ENCODE measurements around the gene RYR2. TPM values are rescaled to one million over a fixed set of nuclear protein-coding genes. Genes with fewer than 3 reads are reported as not detected.

RYR2 gene
- total and polyA plus RNA-seq, 9 of the 15 experiments (the other 6 are each of a cell fraction or from before 2014, with no cell fraction given), result 0.03 to 0.42 (median 0.14) TPM

DNA sequence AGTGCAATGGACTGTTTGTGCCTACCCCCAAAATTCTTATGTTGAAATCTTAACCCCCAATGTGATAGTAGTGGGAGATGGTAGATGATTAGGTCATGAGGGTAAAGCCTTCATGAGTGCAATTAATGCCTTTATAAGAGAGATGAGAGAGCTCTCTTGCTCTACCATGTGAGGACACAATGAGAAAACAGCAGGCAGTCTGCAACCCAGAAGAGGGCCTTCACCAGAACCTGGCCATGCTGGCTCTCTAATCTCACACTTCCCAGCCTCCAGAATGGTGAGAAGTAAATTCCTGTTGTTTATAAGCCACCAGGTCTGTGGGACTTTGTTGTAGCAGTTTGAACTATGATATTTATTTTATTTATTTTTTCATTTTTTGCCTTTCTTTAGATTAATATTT lies 21.0 kb downstream of the RYR2 start (continued):
- TF ChIP-seq, protein P1, sequence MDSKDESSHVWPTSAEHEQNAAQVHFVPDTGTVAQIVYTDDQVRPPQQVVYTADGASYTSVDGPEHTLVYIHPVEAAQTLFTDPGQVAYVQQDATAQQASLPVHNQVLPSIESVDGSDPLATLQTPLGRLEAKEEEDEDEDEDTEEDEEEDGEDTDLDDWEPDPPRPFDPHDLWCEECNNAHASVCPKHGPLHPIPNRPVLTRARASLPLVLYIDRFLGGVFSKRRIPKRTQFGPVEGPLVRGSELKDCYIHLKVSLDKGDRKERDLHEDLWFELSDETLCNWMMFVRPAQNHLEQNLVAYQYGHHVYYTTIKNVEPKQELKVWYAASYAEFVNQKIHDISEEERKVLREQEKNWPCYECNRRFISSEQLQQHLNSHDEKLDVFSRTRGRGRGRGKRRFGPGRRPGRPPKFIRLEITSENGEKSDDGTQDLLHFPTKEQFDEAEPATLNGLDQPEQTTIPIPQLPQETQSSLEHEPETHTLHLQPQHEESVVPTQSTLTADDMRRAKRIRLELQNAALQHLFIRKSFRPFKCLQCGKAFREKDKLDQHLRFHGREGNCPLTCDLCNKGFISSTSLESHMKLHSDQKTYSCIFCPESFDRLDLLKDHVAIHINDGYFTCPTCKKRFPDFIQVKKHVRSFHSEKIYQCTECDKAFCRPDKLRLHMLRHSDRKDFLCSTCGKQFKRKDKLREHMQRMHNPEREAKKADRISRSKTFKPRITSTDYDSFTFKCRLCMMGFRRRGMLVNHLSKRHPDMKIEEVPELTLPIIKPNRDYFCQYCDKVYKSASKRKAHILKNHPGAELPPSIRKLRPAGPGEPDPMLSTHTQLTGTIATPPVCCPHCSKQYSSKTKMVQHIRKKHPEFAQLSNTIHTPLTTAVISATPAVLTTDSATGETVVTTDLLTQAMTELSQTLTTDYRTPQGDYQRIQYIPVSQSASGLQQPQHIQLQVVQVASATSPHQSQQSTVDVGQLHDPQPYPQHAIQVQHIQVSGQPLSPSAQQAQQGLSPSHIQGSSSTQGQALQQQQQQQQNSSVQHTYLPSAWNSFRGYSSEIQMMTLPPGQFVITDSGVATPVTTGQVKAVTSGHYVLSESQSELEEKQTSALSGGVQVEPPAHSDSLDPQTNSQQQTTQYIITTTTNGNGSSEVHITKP (IDR thresholded peaks at IDR 0.05; ENCODE audit: partially characterized antibody), result no peak
- TF ChIP-seq CREB1 (IDR thresholded peaks at IDR 0.05) (no peak), CREB1 (CRISPR knock-in tag; IDR thresholded peaks at IDR 0.05) (no peak), NCOA2 (IDR thresholded peaks at IDR 0.05; ENCODE audit: partially characterized antibody in 2 of 2) (no peak), ZNF174 (CRISPR knock-in tag; IDR thresholded peaks at IDR 0.05) (no peak), HDAC3 (IDR thresholded peaks at IDR 0.05; ENCODE audit: borderline replicate concordance, partially characterized antibody) (no peak)

DNA sequence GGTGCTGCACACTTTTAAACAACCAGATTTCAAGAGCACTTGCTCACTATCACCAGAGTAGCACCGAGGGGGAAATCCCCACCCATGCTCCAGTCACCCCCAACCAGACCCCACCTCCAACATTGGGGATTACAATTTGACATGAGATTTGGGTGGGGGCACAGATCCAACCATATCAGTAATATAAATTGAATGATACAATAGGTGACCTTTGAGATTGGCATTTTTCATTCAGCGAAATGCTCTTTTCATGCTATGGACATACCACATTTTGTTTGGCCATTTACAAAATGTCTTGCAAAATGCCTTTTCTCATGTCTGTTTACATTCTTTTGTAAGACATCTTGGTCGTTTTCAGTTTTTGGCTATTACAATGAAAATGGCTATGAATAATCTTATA lies 23.9 kb downstream of the RYR2 start:
- Histone ChIP-seq H3K4me3 (no peak overlapping the region), H3K9me3 (replicated peaks; ENCODE audit: control insufficient read depth, insufficient read depth, low read depth, low read length) (no peaks in the 10 kb centered on the region), H3K36me3 (ENCODE audit: control insufficient read depth, insufficient read depth, low read length) (no peaks in the 10 kb centered on the region), H3K4me2 (ENCODE audit: insufficient read depth, low read length) (no peak overlapping the region), H3K79me2 (ENCODE audit: control insufficient read depth, insufficient read depth, low read length) (no peaks in the 10 kb centered on the region), H3K27me3 (ENCODE audit: control insufficient read depth in 2 of 2, insufficient read depth in 2 of 2, low read length in 2 of 2) (peaks cover 0 to 5% of the 10 kb centered on the region in 2 experiments; a peak in 3 of 5 replicates), H3K9me1 (ENCODE audit: control insufficient read depth, insufficient read depth, low read length) (no peaks in the 10 kb centered on the region), H3K27ac (ENCODE audit: extremely low read depth, low read depth, low read length) (no peak overlapping the region), H4K20me1 (replicated peaks; ENCODE audit: control insufficient read depth, insufficient read depth, low read length) (no peaks in the 10 kb centered on the region), H3K4me1 (replicated peaks in 1 of 2; ENCODE audit: control insufficient read depth in 2 of 2, insufficient read depth in 2 of 2, low read length in 2 of 2) (no peaks in the 10 kb centered on the region; a peak in 1 of 5 replicates), H2AFZ (ENCODE audit: low read depth, low read length) (no peak overlapping the region), H3K9ac (ENCODE audit: insufficient read depth in 1 of 2, low read depth in 2 of 2, low read length in 2 of 2) (no peak overlapping the region)
- DNase-seq (ENCODE audit: extremely low read depth in 1 of 4, low spot score in 3 of 4) (no peak), ATAC-seq (no peak), FAIRE-seq (no peak)
- CTCF ChIA-PET (ENCODE audit: low intra/inter-chr PET ratio), result no interaction called here
- POLR2A ChIA-PET, result no interaction called here
- intact Hi-C loops (cut with micrococcal nuclease), result no loop called here
- BruUV-seq (replicated peaks), result no TSS peak
- in situ Hi-C loops (cut with MboI), result no loop called here
- WGBS (ENCODE audit: insufficient coverage, low coverage, missing lambda C conversion rate), result 0% methylated on average over 3 of the region's 3 CpGs
- TF ChIP-seq, protein P2, sequence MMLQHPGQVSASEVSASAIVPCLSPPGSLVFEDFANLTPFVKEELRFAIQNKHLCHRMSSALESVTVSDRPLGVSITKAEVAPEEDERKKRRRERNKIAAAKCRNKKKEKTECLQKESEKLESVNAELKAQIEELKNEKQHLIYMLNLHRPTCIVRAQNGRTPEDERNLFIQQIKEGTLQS (IDR thresholded peaks at IDR 0.05), result peak; percentile 40; the same call in 1 of the 2 replicates
- TF ChIP-seq, protein P2 (CRISPR knock-in tag; conservative IDR thresholded peaks at IDR 0.05), result no peak
- TF ChIP-seq CEBPG (CRISPR knock-in tag; IDR thresholded peaks at IDR 0.05) (no peak), CEBPG (tag; conservative IDR thresholded peaks at IDR 0.05 in 1 of 2, IDR thresholded peaks at IDR 0.05 in 1 of 2) (peak; percentile 33 to 55; a peak in 1 of 4 replicates), ZSCAN32 (CRISPR knock-in tag; IDR thresholded peaks at IDR 0.05) (peak; percentile 58), NR4A1 (CRISPR knock-in tag; IDR thresholded peaks at IDR 0.05) (no peak), NR4A1 (tag; IDR thresholded peaks at IDR 0.05) (no peak)
- TF ChIP-seq, protein P3, sequence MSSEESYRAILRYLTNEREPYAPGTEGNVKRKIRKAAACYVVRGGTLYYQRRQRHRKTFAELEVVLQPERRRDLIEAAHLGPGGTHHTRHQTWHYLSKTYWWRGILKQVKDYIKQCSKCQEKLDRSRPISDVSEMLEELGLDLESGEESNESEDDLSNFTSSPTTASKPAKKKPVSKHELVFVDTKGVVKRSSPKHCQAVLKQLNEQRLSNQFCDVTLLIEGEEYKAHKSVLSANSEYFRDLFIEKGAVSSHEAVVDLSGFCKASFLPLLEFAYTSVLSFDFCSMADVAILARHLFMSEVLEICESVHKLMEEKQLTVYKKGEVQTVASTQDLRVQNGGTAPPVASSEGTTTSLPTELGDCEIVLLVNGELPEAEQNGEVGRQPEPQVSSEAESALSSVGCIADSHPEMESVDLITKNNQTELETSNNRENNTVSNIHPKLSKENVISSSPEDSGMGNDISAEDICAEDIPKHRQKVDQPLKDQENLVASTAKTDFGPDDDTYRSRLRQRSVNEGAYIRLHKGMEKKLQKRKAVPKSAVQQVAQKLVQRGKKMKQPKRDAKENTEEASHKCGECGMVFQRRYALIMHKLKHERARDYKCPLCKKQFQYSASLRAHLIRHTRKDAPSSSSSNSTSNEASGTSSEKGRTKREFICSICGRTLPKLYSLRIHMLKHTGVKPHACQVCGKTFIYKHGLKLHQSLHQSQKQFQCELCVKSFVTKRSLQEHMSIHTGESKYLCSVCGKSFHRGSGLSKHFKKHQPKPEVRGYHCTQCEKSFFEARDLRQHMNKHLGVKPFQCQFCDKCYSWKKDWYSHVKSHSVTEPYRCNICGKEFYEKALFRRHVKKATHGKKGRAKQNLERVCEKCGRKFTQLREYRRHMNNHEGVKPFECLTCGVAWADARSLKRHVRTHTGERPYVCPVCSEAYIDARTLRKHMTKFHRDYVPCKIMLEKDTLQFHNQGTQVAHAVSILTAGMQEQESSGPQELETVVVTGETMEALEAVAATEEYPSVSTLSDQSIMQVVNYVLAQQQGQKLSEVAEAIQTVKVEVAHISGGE (CRISPR knock-in tag; IDR thresholded peaks at IDR 0.05), result no peak
